Sigmoid colon (tissue), 7 donors: ENCODE results near the gene RNASET2. TPM values are rescaled to one million over a fixed set of nuclear protein-coding genes. Genes with fewer than 3 reads are reported as not detected.

Source experiments
- DNase-seq: peaks from one replicate; pipeline ENCODE4 v3.0.0-alpha.2; 2019
- H3K27ac ChIP-seq, 4 donors: fragments of 200-600 bp; sonication (generic); one replicate each; pipeline ENCODE4 v1.5.1; 2016 to 2019; ENCODE audit warnings: mild to moderate bottlenecking in 1 of 4
- H3K27me3 ChIP-seq, 3 donors: fragments of 200-600 bp; sonication (generic); one replicate each; pipeline ENCODE4 v1.5.1; 2019; ENCODE audit warnings: mild to moderate bottlenecking in 1 of 3
- H3K36me3 ChIP-seq, 4 donors: fragments of 200-600 bp; sonication (generic); one replicate each; pipeline ENCODE4 v1.5.1; 2016 to 2019
- H3K4me1 ChIP-seq, 4 donors: fragments of 200-600 bp; sonication (generic); one replicate each; pipeline ENCODE4 v1.5.1; 2017 to 2019
- H3K4me3 ChIP-seq, 4 donors: fragments of 200-600 bp; sonication (generic); one replicate each; pipeline ENCODE4 v1.5.1; 2017 to 2019; ENCODE audit warnings: mild to moderate bottlenecking in 2 of 4, moderate library complexity in 1 of 4
- H3K9me3 ChIP-seq, 4 donors: fragments of 200-600 bp in 3 of 4; sonication (generic) in 3 of 4; one replicate each; pipeline versions ENCODE4 v1.5.1 to v1.6.1; 2013 to 2019
- CTCF ChIP-seq, 4 experiments: fragments of 450-650 bp in 3 of 4; fragments of 200-600 bp in 1 of 4; IDR thresholded peaks; one replicate each; pipeline ENCODE4 v1.5.1; 2016 to 2019; ENCODE audit warnings: antibody characterized with exemption in 4 of 4, mild to moderate bottlenecking in 3 of 4, moderate library complexity in 2 of 4
- EP300 ChIP-seq, 4 donors: sonication (generic); formaldehyde crosslinking; IDR thresholded peaks; one replicate each; pipeline ENCODE4 v1.6.1; 2017; ENCODE audit warnings: antibody characterized with exemption in 4 of 4
- POLR2A ChIP-seq, 2 donors: fragments of 450-650 bp; IDR thresholded peaks; one replicate each; pipeline ENCODE4 v1.6.1; 2016; ENCODE audit warnings: antibody characterized with exemption in 2 of 2, mild to moderate bottlenecking in 2 of 2, moderate library complexity in 2 of 2
- POLR2AphosphoS5 ChIP-seq, 4 donors: sonication (generic); formaldehyde crosslinking; IDR thresholded peaks; one replicate each; pipeline ENCODE4 v1.6.1; 2017; ENCODE audit warnings: antibody characterized with exemption in 4 of 4
- WGBS, 2 donors: extraction: QIAGEN DNeasy Blood & Tissue Kit; methylation state at CpG; one replicate each; pipeline ENCODE4 v1.1.7; 2013; 5-methylcytosine and 5-hydroxymethylcytosine counted together
- intact Hi-C: fragments of 100-400 bp; cut with DNase I; formaldehyde crosslinking; loops from one replicate; pipeline ENCODE4 v1.15.1; 2023
- polyA plus RNA-seq, 3 donors: library from polyadenylated mRNA; stranded (reverse); fragments of 200-250 nt; gene quantifications; one replicate each; pipeline ENCODE4 v1.2.3, GENCODE V29; 2013
- total RNA-seq, 4 donors: library from RNA; depleted of rRNA; stranded (reverse); fragments of >200 nt; gene quantifications; one replicate each; pipeline ENCODE4 v1.1.0, GENCODE V29; 2016
- donor health status: healthy with polysubstance abuse.
- donor health status: Bipolar disorder and iron deficiency.
- donor health status: healthy.

RNASET2 gene
- total and polyA plus RNA-seq, 7 donors: 35.4 to 83.9 (median 43.9) TPM

- Histone ChIP-seq H3K27me3 (no peaks in the 10 kb centered on the region), H3K4me1 (no peaks in the 10 kb centered on the region), H3K4me3 (no peak overlapping the region), H3K9me3 (no peaks in the 10 kb centered on the region), H3K36me3 (peaks cover 0 to 41% (median 9%) of the 10 kb centered on the region in 4 donors), H3K27ac (no peak overlapping the region)
- intact Hi-C loops: no loop called here
- no peak for TF ChIP-seq EP300 (IDR thresholded peaks at IDR 0.05)
- WGBS, 2 donors: 68 to 84% methylated on average over 8 of the region's 8 CpGs
- DNase-seq: no peak
Observed at GRCh38 chr6:166936079-166936787, 20.1 kb downstream of the RNASET2 start.

DNA sequence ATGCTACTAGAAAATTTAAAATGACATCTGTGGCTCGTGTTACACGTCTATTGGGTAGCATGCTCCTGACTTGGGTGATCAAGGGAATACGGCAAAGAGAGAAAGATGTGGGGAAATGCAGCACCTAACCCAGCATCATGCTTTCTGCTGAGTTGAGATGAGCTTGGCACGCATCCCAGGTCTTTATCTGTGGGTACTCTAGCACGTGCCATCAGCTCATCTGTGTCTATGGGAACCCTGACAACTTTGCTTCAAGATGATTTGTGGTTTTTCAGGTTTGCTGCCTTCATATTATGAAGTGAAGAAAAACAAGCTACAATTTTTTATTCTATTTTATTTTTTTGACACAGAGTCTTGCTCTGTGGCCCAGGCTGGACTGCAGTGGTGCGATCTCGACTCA is 21.0 kb downstream of the RNASET2 start:
- intact Hi-C loops: no loop called here
- Histone ChIP-seq H3K4me1 (no peaks in the 10 kb centered on the region), H3K36me3 (peaks cover 0 to 41% (median 9%) of the 10 kb centered on the region in 4 donors), H3K27me3 (no peaks in the 10 kb centered on the region), H3K9me3 (no peaks in the 10 kb centered on the region), H3K27ac (no peak overlapping the region), H3K4me3 (no peak overlapping the region)
- no peak for DNase-seq
- 85 to 92% methylated on average over 7 of the region's 7 CpGs for WGBS, 2 donors
- no peak for TF ChIP-seq POLR2AphosphoS5 (IDR thresholded peaks at IDR 0.05)
- no peak for TF ChIP-seq CTCF (IDR thresholded peaks at IDR 0.05)
- TF ChIP-seq EP300 (IDR thresholded peaks at IDR 0.05): no peak
- no peak for TF ChIP-seq POLR2A (IDR thresholded peaks at IDR 0.05)

DNA sequence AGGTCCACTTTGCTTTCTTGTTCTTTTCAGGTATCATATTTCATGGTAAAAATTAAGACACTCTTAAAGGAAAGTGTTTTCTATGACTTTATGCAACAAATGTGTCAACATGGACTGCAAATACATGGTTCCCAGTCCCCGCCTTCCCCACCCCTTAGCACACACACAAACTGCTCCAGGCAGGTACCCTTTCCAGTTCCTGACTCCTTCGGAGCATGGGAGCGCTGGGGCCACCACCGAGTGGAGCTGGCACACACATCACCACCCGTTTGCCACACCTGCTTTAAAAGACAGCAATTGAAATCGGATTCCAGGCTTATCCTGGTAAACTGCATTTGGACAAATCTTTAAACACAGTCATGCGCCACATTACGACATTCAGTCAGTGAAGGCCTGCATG is 22.2 kb downstream of the RNASET2 start:
- intact Hi-C loops: no loop called here
- no peaks in the 10 kb centered on the region for H3K9me3 ChIP-seq
- no peak overlapping the region for H3K4me3 ChIP-seq
- no peaks in the 10 kb centered on the region for H3K27me3 ChIP-seq
- 85 to 92% methylated on average over 8 of the region's 8 CpGs for WGBS, 2 donors
- DNase-seq: no peak
- H3K36me3 ChIP-seq: peaks cover 0 to 42% (median 9%) of the 10 kb centered on the region in 4 donors
- no peak for TF ChIP-seq CTCF (IDR thresholded peaks at IDR 0.05)
- TF ChIP-seq POLR2A (IDR thresholded peaks at IDR 0.05): no peak
- TF ChIP-seq EP300 (IDR thresholded peaks at IDR 0.05): no peak
- TF ChIP-seq POLR2AphosphoS5 (IDR thresholded peaks at IDR 0.05): no peak
- H3K4me1 ChIP-seq: peaks cover 0 to 10% (median 5%) of the 10 kb centered on the region in 4 donors
- no peak overlapping the region for H3K27ac ChIP-seq

- TF ChIP-seq CTCF (IDR thresholded peaks at IDR 0.05) (no peak), POLR2AphosphoS5 (IDR thresholded peaks at IDR 0.05) (no peak), EP300 (IDR thresholded peaks at IDR 0.05) (no peak)
Observed at GRCh38 chr6:166933396-166933795, 23.0 kb downstream of the RNASET2 start.

DNA sequence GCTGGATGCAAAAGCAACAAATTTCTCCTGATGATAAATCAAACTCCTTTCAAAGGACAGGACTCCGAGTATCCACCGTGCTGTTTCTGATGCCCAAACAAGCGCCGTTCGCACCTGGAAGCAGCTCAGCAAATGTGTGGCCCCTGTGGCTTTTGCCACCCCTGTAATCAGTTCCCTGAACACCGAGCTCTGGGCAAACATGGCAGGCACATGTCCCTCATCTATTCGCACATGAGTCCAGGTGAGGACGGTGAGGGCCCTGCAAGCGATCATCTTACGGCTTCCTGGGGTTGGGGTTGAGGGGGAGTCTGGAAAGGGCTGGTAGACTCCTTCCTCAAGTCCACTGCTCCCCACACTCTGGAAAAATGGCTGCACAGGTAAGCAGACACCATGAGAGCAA is 23.7 kb downstream of the RNASET2 start:
- peaks cover 0 to 30% (median 4%) of the 10 kb centered on the region in 4 donors for H3K36me3 ChIP-seq
- 96 to 97% methylated on average over 10 of the region's 10 CpGs for WGBS, 2 donors
- intact Hi-C loops: no loop called here

More at GRCh38 chr6:166933396-166933795, 23.0 kb downstream of the RNASET2 start:
- Histone ChIP-seq H3K36me3 (peaks cover 0 to 38% (median 8%) of the 10 kb centered on the region in 4 donors), H3K9me3 (no peaks in the 10 kb centered on the region), H3K27ac (no peak overlapping the region), H3K27me3 (no peaks in the 10 kb centered on the region), H3K4me1 (peaks cover 0 to 14% (median 6%) of the 10 kb centered on the region in 4 donors), H3K4me3 (no peak overlapping the region)
- DNase-seq: no peak
- WGBS, 2 donors: 92 to 95% methylated on average over 6 of the region's 6 CpGs
- intact Hi-C loops: no loop called here

More for the DNA sequence above, 23.7 kb downstream of the RNASET2 start:
- Histone ChIP-seq H3K27me3 (no peaks in the 10 kb centered on the region), H3K9me3 (no peaks in the 10 kb centered on the region), H3K4me3 (no peak overlapping the region), H3K4me1 (peaks cover 0 to 14% (median 6%) of the 10 kb centered on the region in 4 donors), H3K27ac (no peak overlapping the region)
- no peak for TF ChIP-seq CTCF (IDR thresholded peaks at IDR 0.05)
- no peak for TF ChIP-seq POLR2A (IDR thresholded peaks at IDR 0.05)
- no peak for DNase-seq
